HFFc6 (cell line): ENCODE results near the gene DLG2. TPM values are rescaled to one million over a fixed set of nuclear protein-coding genes. Genes with fewer than 3 reads are reported as not detected.

Source experiments
- DNase-seq: peaks from one replicate; pipeline ENCODE4 v3.0.0-alpha.2; 2018
- H3K27ac Mint-ChIP-seq: 2 replicates; pipeline ENCODE4 v1.8.0; 2020; ENCODE audit warnings: mild to moderate bottlenecking, mixed read lengths
- H3K27me3 Mint-ChIP-seq: 2 replicates; pipeline ENCODE4 v1.8.0; 2021; ENCODE audit warnings: mild to moderate bottlenecking, moderate library complexity, mixed read lengths; ENCODE audit not compliant: insufficient read depth
- H3K36me3 Mint-ChIP-seq: 2 replicates; pipeline ENCODE4 v1.8.0; 2021; ENCODE audit warnings: low read depth, mixed read lengths
- H3K4me1 Mint-ChIP-seq: 2 replicates; pipeline ENCODE4 v1.8.0; 2020; ENCODE audit warnings: low read depth, mixed read lengths
- H3K4me3 Mint-ChIP-seq: 2 replicates; pipeline ENCODE4 v1.8.0; 2020; ENCODE audit warnings: mild to moderate bottlenecking, moderate library complexity, mixed read lengths
- H3K9me3 Mint-ChIP-seq: 2 replicates; pipeline ENCODE4 v1.8.0; 2020; ENCODE audit warnings: mild to moderate bottlenecking, mixed read lengths
- total RNA-seq, 6 experiments: library from RNA; stranded (reverse); fragmentation: NEBNext Ultra II Directional; extraction: Animal tissue kit (Norgen Biotek cat#: 25700); gene quantifications; 2 replicates in 1 of 6; 3 replicates in 5 of 6; pipeline ENCODE4 v1.2.3, GENCODE V29; 2021
- TF ChIP-seq, protein P1 (sequence below): fragments of 200-600 bp; sonication (generic); IDR thresholded peaks from 2 replicates; pipeline ENCODE4 v1.5.0; 2021; ENCODE audit warnings: antibody characterized with exemption, mild to moderate bottlenecking

Gene DLG2
- total RNA-seq, 6 experiments from 2014 or later: 0.39 to 1.00 (median 0.80) TPM; not detected in 1

DNA sequence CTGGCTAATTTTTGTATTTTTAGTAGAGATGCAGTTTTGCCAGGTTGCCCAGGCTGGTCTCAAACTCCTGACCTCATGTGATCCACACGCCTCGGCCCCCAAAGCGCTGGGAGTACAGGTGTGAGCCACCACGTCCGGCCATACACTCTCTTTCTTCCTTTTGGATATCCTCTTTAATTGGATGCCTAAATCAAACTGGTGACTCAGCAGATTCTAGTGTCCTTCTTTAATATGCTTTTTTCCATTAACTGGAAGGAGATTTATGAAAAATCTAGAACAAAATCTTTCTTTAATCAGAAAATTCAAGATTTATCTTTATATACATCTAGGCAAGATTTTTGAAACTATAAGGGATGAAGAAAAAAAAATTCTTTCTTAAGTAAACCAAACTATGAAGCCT lies 1371.7 kb downstream of the DLG2 start:
- TF ChIP-seq, protein P1, sequence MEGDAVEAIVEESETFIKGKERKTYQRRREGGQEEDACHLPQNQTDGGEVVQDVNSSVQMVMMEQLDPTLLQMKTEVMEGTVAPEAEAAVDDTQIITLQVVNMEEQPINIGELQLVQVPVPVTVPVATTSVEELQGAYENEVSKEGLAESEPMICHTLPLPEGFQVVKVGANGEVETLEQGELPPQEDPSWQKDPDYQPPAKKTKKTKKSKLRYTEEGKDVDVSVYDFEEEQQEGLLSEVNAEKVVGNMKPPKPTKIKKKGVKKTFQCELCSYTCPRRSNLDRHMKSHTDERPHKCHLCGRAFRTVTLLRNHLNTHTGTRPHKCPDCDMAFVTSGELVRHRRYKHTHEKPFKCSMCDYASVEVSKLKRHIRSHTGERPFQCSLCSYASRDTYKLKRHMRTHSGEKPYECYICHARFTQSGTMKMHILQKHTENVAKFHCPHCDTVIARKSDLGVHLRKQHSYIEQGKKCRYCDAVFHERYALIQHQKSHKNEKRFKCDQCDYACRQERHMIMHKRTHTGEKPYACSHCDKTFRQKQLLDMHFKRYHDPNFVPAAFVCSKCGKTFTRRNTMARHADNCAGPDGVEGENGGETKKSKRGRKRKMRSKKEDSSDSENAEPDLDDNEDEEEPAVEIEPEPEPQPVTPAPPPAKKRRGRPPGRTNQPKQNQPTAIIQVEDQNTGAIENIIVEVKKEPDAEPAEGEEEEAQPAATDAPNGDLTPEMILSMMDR: no peak
- Mint-ChIP-seq H3K4me3 (no peak overlapping the region), H3K9me3 (peaks cover 32% of the 10 kb centered on the region), H3K27ac (no peak overlapping the region), H3K36me3 (no peaks in the 10 kb centered on the region), H3K4me1 (no peaks in the 10 kb centered on the region), H3K27me3 (no peaks in the 10 kb centered on the region)
- DNase-seq: no peak

DNA sequence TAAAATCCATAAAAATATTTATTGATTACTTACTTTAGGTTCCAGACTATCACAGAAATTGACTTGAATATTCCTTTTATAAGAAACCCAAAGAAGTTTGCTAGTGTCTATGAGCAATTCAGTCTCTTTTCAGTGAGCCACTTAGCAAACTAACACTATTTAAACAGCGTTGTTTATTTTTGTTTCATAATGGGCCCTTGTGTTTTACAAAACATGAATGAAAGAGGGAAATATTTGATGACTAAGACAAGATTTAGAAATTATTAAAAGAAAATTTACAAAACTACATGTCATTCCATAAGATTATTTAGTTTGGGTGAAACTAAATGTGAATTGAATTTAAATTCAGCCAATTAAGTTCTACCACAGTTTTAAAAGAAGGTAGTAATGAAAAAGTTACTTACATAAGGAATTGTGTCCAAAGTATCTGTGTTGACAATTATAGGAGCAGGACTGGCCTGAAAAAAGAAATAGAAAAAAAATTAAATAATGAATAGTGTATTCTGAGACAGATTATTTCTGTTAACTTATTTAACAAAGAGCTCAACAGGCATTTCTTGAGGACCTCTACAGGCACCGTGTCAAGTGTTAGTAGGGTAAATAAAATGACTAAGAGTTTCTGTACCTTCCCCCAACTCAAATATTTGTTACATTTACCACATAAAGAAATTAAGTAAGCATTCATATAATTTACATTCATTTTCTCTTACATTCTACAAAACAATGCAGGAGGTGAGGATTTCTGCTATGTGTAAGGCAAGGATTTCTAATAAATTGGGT lies 1376.1 kb downstream of the DLG2 start:
- DNase-seq: no peak
- peaks cover 21% of the 10 kb centered on the region for H3K9me3 Mint-ChIP-seq
- no peaks in the 10 kb centered on the region for H3K27me3 Mint-ChIP-seq
- H3K36me3 Mint-ChIP-seq: no peaks in the 10 kb centered on the region
- no peak overlapping the region for H3K4me3 Mint-ChIP-seq
- TF ChIP-seq, protein P1: no peak
- no peaks in the 10 kb centered on the region for H3K4me1 Mint-ChIP-seq
- no peak overlapping the region for H3K27ac Mint-ChIP-seq

DNA sequence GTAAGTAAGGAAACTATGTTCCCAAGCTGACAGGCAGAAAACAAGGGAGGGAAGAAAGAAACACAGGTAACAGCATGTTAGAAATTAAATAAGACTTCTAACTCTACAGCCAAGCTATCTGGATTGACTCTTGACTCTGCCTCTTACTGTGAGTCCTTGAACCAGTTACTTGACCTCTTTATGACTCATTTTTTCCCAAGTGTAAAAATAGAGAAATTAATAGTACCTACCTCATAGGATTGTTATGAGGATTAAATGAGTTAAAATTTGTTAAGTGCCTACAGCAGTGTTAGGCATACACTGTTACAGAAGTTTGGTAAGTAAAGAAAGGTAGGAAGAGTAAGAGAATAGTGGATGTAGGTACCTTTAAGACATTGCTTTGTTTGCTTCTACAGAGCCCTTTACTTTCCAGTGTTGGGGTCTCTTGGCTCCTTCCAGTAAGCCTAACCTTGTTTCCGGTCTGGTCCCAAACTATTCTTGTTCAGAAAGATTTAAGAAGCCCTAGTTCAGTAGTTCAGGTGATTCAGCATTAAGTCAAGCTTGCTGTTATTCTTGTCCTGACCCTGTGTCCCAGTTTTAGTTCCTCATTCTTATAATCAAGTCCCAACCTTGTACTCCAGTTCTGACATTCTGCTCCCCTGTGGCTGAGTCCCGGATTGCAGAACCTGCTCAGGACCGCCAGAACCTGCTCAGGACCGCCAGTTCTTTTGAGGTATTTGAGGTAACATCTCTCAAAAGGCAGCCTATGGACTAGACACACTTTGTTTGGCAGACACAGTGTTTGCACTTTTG lies 1377.6 kb downstream of the DLG2 start:
- no peak for DNase-seq
- H3K36me3 Mint-ChIP-seq: no peaks in the 10 kb centered on the region
- peaks cover 16% of the 10 kb centered on the region for H3K9me3 Mint-ChIP-seq
- TF ChIP-seq, protein P1: no peak
- H3K4me1 Mint-ChIP-seq: no peaks in the 10 kb centered on the region
- no peak overlapping the region for H3K27ac Mint-ChIP-seq
- no peak overlapping the region for H3K4me3 Mint-ChIP-seq
- H3K27me3 Mint-ChIP-seq: no peaks in the 10 kb centered on the region

DNA sequence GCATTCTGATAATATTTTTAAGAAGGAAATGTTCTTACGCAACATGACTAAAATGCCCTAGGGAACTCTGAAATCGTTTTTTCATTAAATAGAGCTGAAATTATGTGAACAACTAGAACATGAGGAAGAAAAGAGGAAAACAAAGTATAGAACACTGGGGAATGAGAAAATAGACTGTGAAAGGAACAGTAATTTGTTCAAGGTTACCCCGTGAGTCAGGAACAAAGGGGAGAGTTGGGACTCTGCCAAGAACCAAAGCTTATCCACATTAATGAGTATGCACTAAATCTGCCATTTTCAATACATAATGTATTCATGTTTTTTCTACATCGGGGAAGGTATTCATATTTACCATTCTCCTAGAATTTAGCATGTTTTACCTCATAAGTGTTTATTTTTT lies 1379.2 kb downstream of the DLG2 start:
- DNase-seq: no peak

DNA sequence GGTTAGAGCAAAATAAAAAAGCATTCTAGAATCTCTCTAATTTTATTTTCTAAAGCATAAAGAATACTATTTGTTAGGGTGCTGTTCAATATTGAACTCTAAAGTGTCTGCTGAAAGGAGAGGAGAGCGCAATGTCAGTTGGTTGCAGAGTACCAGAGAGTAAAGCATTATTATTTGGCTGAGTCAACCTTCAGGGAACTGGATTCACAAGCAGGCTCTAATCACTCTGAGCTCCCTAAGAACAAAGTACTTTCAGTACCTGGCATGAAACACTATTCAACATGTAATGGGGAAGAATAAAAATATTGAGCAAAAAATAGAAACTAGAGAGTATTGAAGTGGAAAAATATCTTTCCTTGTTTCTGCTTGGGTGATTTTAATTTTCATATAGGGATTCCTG lies 1380.0 kb downstream of the DLG2 start:
- Mint-ChIP-seq H3K9me3 (peaks cover 7% of the 10 kb centered on the region), H3K4me3 (no peak overlapping the region), H3K36me3 (no peaks in the 10 kb centered on the region), H3K27ac (no peak overlapping the region), H3K4me1 (no peaks in the 10 kb centered on the region), H3K27me3 (no peaks in the 10 kb centered on the region)
- DNase-seq: no peak
- TF ChIP-seq, protein P1: no peak

More for the DNA sequence above, 1379.2 kb downstream of the DLG2 start:
- Mint-ChIP-seq H3K4me1 (no peaks in the 10 kb centered on the region), H3K27me3 (no peaks in the 10 kb centered on the region), H3K4me3 (no peak overlapping the region), H3K36me3 (no peaks in the 10 kb centered on the region), H3K27ac (no peak overlapping the region), H3K9me3 (peaks cover 15% of the 10 kb centered on the region)
- TF ChIP-seq, protein P1: no peak
